ENCODE data around the gene PNKP. TPM values are rescaled to one million over a fixed set of nuclear protein-coding genes. Genes with fewer than 3 reads are reported as not detected.
A peak's percentile ranks its signal among the peaks of the same experiment; 100 is the strongest.

The PNKP gene
- total and polyA plus RNA-seq, 9 donors: 6.8 to 111 (median 53.9) TPM

DNA sequence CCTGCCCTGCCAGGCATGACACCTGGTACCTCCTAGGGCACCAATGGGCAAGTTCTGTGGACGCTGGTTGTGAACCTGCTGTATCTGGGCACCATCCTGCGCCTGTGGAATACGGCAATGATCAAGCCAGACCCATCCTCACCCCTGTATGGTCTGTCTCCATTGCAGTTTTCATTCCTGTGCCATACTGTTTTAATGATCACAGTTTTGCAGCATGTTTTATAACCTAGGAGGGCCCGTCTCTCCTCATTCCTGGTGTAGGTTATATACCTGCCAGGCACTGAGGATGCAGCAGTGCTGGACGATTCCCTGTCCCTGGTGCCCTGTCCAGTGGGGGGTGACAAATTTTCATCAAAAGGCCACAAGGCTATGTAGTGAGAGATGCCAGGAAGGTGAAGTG is 15.7 kb upstream of the PNKP start:
- H3K36me3 ChIP-seq: no peaks in the 10 kb centered on the region
- H3K4me3 ChIP-seq: no peak overlapping the region
- TF ChIP-seq CTCF (IDR thresholded peaks at IDR 0.05): no peak
- TF ChIP-seq EP300 (IDR thresholded peaks at IDR 0.05): no peak
- H3K4me1 ChIP-seq (ENCODE audit: insufficient read depth): no peaks in the 10 kb centered on the region
- H3K27me3 ChIP-seq: no peaks in the 10 kb centered on the region
- H3K9me3 ChIP-seq: no peaks in the 10 kb centered on the region
- H3K27ac ChIP-seq: no peak overlapping the region
- intact Hi-C loops (cut with DNase I): loop anchor here in 1 of 4 donors (5.0 kb wide), 1 partner anchor 136 kb away; no protein-coding TSS in a partner anchor
- DNase-seq: no peak
- WGBS, 3 donors: 94 to 98% (median 96%) methylated on average over 5 of the region's 5 CpGs

DNA sequence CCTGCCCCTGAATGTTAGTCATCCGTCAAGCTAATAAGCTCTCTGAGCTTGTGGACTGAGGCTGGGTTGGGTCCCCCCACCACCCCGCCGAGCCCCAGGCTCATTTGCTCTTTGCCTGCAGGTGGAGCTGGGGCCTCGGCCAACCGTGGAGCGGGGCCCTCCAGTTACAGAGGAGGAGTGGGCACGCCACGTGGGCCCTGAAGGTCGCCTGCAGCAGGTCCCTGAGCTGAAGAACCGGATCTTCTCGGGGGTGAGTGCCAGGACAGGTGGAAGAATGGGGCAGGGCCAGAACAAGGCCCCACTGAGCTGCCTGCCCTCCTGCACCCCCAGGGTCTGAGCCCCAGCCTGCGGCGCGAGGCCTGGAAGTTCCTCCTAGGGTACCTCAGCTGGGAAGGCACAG is 15.3 kb upstream of the PNKP start:
- Histone ChIP-seq H3K9me3 (no peaks in the 10 kb centered on the region), H3K36me3 (no peaks in the 10 kb centered on the region), H3K4me1 (ENCODE audit: insufficient read depth) (no peaks in the 10 kb centered on the region), H3K27me3 (no peaks in the 10 kb centered on the region), H3K4me3 (no peak overlapping the region), H3K27ac (no peak overlapping the region)
- no peak for TF ChIP-seq POLR2A (IDR thresholded peaks at IDR 0.05)
- intact Hi-C loops (cut with DNase I): loop anchor here in 1 of 4 donors (5.0 kb wide), 1 partner anchor 135 kb away; no protein-coding TSS in a partner anchor
- 93 to 96% (median 94%) methylated on average over 12 to 14 of the region's 14 CpGs for WGBS, 3 donors
- no peak for DNase-seq

DNA sequence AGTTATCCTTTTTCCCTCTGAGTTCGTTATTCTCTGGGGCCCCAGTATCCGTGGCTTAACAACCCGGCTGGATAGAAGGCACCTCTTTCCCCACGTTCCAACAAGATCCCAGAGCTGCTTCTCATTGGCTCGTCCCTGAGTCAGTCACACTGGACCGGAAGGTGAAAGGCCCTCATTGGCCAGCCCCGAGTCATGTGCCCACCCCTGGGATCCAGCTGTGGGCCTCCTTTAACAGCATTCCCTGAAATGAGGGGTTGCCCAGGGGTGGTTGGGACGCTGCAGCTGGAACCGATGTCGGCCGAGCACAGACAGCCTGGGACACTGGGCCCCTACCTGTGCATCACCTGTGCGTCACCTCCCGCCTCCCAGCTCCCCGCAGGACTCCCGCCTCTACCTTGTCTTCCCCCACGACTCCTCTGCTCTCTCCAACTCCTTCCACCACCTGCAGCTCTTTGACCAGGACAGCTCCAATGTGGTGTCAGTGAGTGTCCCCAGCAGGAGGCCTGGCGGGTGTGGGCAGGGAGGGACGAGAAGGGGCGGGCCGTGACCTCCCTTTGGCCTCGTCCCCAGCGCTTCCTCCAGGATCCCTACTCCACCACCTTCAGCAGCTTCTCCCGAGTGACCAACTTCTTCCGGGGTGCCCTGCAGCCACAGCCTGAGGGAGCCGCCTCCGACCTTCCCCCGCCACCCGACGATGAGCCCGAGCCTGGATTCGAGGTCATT is 14.5 kb upstream of the PNKP start:
- H3K9me3 ChIP-seq: no peaks in the 10 kb centered on the region
- TF ChIP-seq POLR2A (IDR thresholded peaks at IDR 0.05) (no peak), CTCF (IDR thresholded peaks at IDR 0.05) (no peak), EP300 (IDR thresholded peaks at IDR 0.05) (no peak)
- peak in 3 of 5 donors; percentile 28 to 42 (median 33) for DNase-seq
- H3K27me3 ChIP-seq: no peaks in the 10 kb centered on the region
- intact Hi-C loops (cut with DNase I): loop anchor here in 1 of 4 donors (5.0 kb wide), 1 partner anchor 135 kb away; no protein-coding TSS in a partner anchor
- no peak overlapping the region for H3K27ac ChIP-seq
- no peaks in the 10 kb centered on the region for H3K4me1 ChIP-seq (ENCODE audit: insufficient read depth)
- no peak overlapping the region for H3K4me3 ChIP-seq
- 86 to 90% (median 89%) methylated on average over 31 of the region's 31 CpGs for WGBS, 3 donors
- no peaks in the 10 kb centered on the region for H3K36me3 ChIP-seq

- no peak overlapping the region for H3K4me3 ChIP-seq
- intact Hi-C loops (cut with DNase I): loop anchor here in 1 of 4 donors (5.0 kb wide), 1 partner anchor 134 kb away; no protein-coding TSS in a partner anchor
- TF ChIP-seq POLR2A (IDR thresholded peaks at IDR 0.05) (no peak), CTCF (IDR thresholded peaks at IDR 0.05) (no peak), EP300 (IDR thresholded peaks at IDR 0.05) (no peak)
- H3K27ac ChIP-seq: no peak overlapping the region
- H3K27me3 ChIP-seq: no peaks in the 10 kb centered on the region
- no peaks in the 10 kb centered on the region for H3K4me1 ChIP-seq (ENCODE audit: insufficient read depth)
- H3K36me3 ChIP-seq: no peaks in the 10 kb centered on the region
- 90 to 95% (median 94%) methylated on average over 17 of the region's 17 CpGs for WGBS, 3 donors
- peak in 2 of 5 donors; percentile 35 to 37 for DNase-seq
- no peaks in the 10 kb centered on the region for H3K9me3 ChIP-seq
Observed at GRCh38 chr19:49881186-49881585, 13.8 kb upstream of the PNKP start.
